NCI-H748 (cell line): ENCODE measurements around the gene TRPM8.

ENCODE experiments used
- DNase-seq: peaks from one replicate; lab custom pipeline; 2025; ENCODE audit not compliant: unreplicated experiment; lab: John Stamatoyannopoulos, UW

TRPM8 gene

GRCh38 chr2:234033174-234033573, 116.0 kb downstream of the TRPM8 start:
- DNase-seq: no peak

- DNase-seq: no peak
These were observed 116.7 kb downstream of the TRPM8 start for GRCh38 chr2:234033885-234034284.

GRCh38 chr2:234038076-234038802, 121.1 kb downstream of the TRPM8 start:
- DNase-seq: no peak

GRCh38 chr2:234044157-234044556, 127.0 kb downstream of the TRPM8 start:
- DNase-seq: no peak

- no peak for DNase-seq
These were observed 129.3 kb downstream of the TRPM8 start for GRCh38 chr2:234046521-234046920.

- DNase-seq: no peak
These were observed 130.2 kb downstream of the TRPM8 start for GRCh38 chr2:234047361-234047760.

GRCh38 chr2:234048049-234048448, 130.9 kb downstream of the TRPM8 start:
- DNase-seq: no peak

GRCh38 chr2:234050455-234051135, 133.4 kb downstream of the TRPM8 start, which contains the start of gene SPP2:
Gene SPP2, plus strand, starts transcription at chr2:234050702. Its CDS starts 85 bp downstream, at chr2:234050787.
- DNase-seq: no peak

GRCh38 chr2:234051374-234052070, 134.3 kb downstream of the TRPM8 start:
- DNase-seq: no peak

GRCh38 chr2:234058881-234059280, 141.7 kb downstream of the TRPM8 start:
- no peak for DNase-seq

GRCh38 chr2:234060236-234060635, 143.1 kb downstream of the TRPM8 start:
- DNase-seq: peak; percentile 95

- no peak for DNase-seq
These were observed 144.6 kb downstream of the TRPM8 start for GRCh38 chr2:234061624-234062257.

- DNase-seq: no peak
These were observed 149.4 kb downstream of the TRPM8 start for GRCh38 chr2:234066587-234066986.
